Ectodermal cell (in vitro differentiated cells): Measurements from ENCODE around the gene ADGRL2.

Experiments
- H3K27ac ChIP-seq: 2 replicates; pipeline ENCODE4 v1.7.0; 2013; ENCODE audit warnings: mild to moderate bottlenecking, low read depth, low read length; ENCODE audit not compliant: insufficient read depth, poor library complexity, severe bottlenecking
- H3K27me3 ChIP-seq: 2 replicates; pipeline ENCODE4 v1.7.0; 2013; ENCODE audit warnings: mild to moderate bottlenecking, low read length; ENCODE audit not compliant: insufficient read depth, control insufficient read depth, poor library complexity, severe bottlenecking
- H3K36me3 ChIP-seq: one replicate; pipeline ENCODE4 v1.7.0; 2013; ENCODE audit warnings: low read length; ENCODE audit not compliant: control insufficient read depth, insufficient read depth
- H3K4me1 ChIP-seq: one replicate; pipeline ENCODE4 v1.7.0; 2013; ENCODE audit warnings: low read length; ENCODE audit not compliant: control insufficient read depth, insufficient read depth
- H3K4me3 ChIP-seq: 2 replicates; pipeline ENCODE4 v1.7.0; 2013; ENCODE audit warnings: low read depth, low read length, control low read depth; ENCODE audit not compliant: insufficient read depth
- H3K9me3 ChIP-seq: 2 replicates; pipeline ENCODE4 v1.7.0; 2013; ENCODE audit warnings: mild to moderate bottlenecking, low read length, moderate library complexity; ENCODE audit not compliant: control insufficient read depth
- WGBS, 2 experiments: methylation state at CpG; one replicate each; pipeline ENCODE4 v1.1.7; 2013; ENCODE audit warnings: missing lambda C conversion rate in 2 of 2; 5-methylcytosine and 5-hydroxymethylcytosine counted together

Gene ADGRL2

GRCh38 chr1:81889166-81889565, 88.4 kb downstream of the ADGRL2 start:
- Histone ChIP-seq H3K27me3 (no peaks in the 10 kb centered on the region), H3K36me3 (peaks cover 4% of the 10 kb centered on the region), H3K27ac (no peak overlapping the region), H3K4me1 (peaks cover 14% of the 10 kb centered on the region), H3K9me3 (no peaks in the 10 kb centered on the region), H3K4me3 (no peak overlapping the region)
- WGBS, 2 experiments: 95 to 97% methylated on average over 4 of the region's 4 CpGs

GRCh38 chr1:81894867-81895266, 94.1 kb downstream of the ADGRL2 start:
- no peak overlapping the region for H3K4me3 ChIP-seq
- H3K36me3 ChIP-seq: peaks cover 4% of the 10 kb centered on the region
- no peaks in the 10 kb centered on the region for H3K9me3 ChIP-seq
- H3K27ac ChIP-seq: peak overlapping the region; percentile 20
- WGBS, 2 experiments: 96 to 98% methylated on average over 2 of the region's 2 CpGs
- peaks cover 14% of the 10 kb centered on the region for H3K4me1 ChIP-seq
- no peaks in the 10 kb centered on the region for H3K27me3 ChIP-seq

- Histone ChIP-seq H3K27ac (no peak overlapping the region), H3K4me3 (no peak overlapping the region), H3K27me3 (no peaks in the 10 kb centered on the region), H3K4me1 (no peaks in the 10 kb centered on the region), H3K9me3 (no peaks in the 10 kb centered on the region), H3K36me3 (no peaks in the 10 kb centered on the region)
- 96 to 97% methylated on average over 5 of the region's 5 CpGs for WGBS, 2 experiments
Measured at GRCh38 chr1:81899214-81899821, 98.6 kb downstream of the ADGRL2 start.

GRCh38 chr1:81907575-81907974, 106.8 kb downstream of the ADGRL2 start:
- Histone ChIP-seq H3K4me1 (peaks cover 3% of the 10 kb centered on the region), H3K27ac (no peak overlapping the region), H3K4me3 (no peak overlapping the region), H3K36me3 (peaks cover 8% of the 10 kb centered on the region), H3K27me3 (no peaks in the 10 kb centered on the region), H3K9me3 (no peaks in the 10 kb centered on the region)
- WGBS, 2 experiments: 89 to 90% methylated on average over 1 to 2 of the region's 2 CpGs

- Histone ChIP-seq H3K4me3 (no peak overlapping the region), H3K9me3 (no peaks in the 10 kb centered on the region), H3K27me3 (no peaks in the 10 kb centered on the region), H3K4me1 (peaks cover 3% of the 10 kb centered on the region), H3K36me3 (peaks cover 4% of the 10 kb centered on the region), H3K27ac (no peak overlapping the region)
- 94 to 96% methylated on average over 3 of the region's 3 CpGs for WGBS, 2 experiments
Measured at GRCh38 chr1:81912383-81912782, 111.6 kb downstream of the ADGRL2 start.

DNA sequence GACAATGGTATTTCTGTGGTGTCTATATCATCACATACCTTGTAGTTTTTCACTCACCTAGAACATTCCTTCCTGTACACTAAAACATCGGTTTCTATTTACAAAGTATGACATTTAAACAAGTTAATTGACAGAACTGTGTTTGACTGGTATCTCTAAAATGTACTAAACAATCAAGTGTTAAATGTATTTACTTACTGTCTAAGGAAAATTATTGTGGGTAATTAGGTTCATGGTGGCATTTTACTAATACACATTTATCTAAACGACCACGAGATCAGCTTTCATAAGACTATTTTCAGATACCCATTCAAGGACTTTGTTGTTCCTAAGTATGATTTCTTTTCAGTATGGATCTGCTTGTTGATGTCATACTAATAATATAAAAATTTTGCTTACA, 115.2 kb downstream of the ADGRL2 start:
- Histone ChIP-seq H3K36me3 (no peaks in the 10 kb centered on the region), H3K4me1 (peaks cover 16% of the 10 kb centered on the region), H3K27ac (no peak overlapping the region), H3K9me3 (no peaks in the 10 kb centered on the region), H3K27me3 (no peaks in the 10 kb centered on the region), H3K4me3 (no peak overlapping the region)
- 80% methylated on average over 1 of the region's 3 CpGs; no CpG with 5 or more reads in 1 of the 2 experiments for WGBS, 2 experiments

GRCh38 chr1:81920245-81920740, 119.6 kb downstream of the ADGRL2 start:
- Histone ChIP-seq H3K27me3 (no peaks in the 10 kb centered on the region), H3K9me3 (no peaks in the 10 kb centered on the region), H3K36me3 (no peaks in the 10 kb centered on the region), H3K4me1 (peaks cover 32% of the 10 kb centered on the region), H3K4me3 (no peak overlapping the region), H3K27ac (peak overlapping the region; percentile 79)
- 1 to 6% methylated on average over 6 of the region's 6 CpGs for WGBS, 2 experiments

GRCh38 chr1:81920886-81921285, 120.2 kb downstream of the ADGRL2 start:
- no peaks in the 10 kb centered on the region for H3K9me3 ChIP-seq
- H3K27me3 ChIP-seq: no peaks in the 10 kb centered on the region
- WGBS, 2 experiments: 20% methylated on average over 1 of the region's 2 CpGs; no CpG with 5 or more reads in 1 of the 2 experiments
- H3K27ac ChIP-seq: peak overlapping the region; percentile 79
- peaks cover 36% of the 10 kb centered on the region for H3K4me1 ChIP-seq
- H3K4me3 ChIP-seq: no peak overlapping the region
- H3K36me3 ChIP-seq: no peaks in the 10 kb centered on the region

GRCh38 chr1:81921344-81921743, 120.6 kb downstream of the ADGRL2 start:
- 76 to 88% methylated on average over 4 of the region's 4 CpGs for WGBS, 2 experiments
- Histone ChIP-seq H3K36me3 (no peaks in the 10 kb centered on the region), H3K4me1 (peaks cover 40% of the 10 kb centered on the region), H3K27ac (no peak overlapping the region), H3K9me3 (no peaks in the 10 kb centered on the region), H3K4me3 (no peak overlapping the region), H3K27me3 (no peaks in the 10 kb centered on the region)

GRCh38 chr1:81921851-81922462, 121.2 kb downstream of the ADGRL2 start:
- 93 to 96% methylated on average over 2 to 4 of the region's 5 CpGs for WGBS, 2 experiments
- Histone ChIP-seq H3K4me3 (no peak overlapping the region), H3K27ac (no peak overlapping the region), H3K9me3 (no peaks in the 10 kb centered on the region), H3K27me3 (no peaks in the 10 kb centered on the region), H3K36me3 (no peaks in the 10 kb centered on the region), H3K4me1 (peaks cover 40% of the 10 kb centered on the region)
